Measurements from ENCODE around the gene IDUA. TPM values are rescaled to one million over a fixed set of nuclear protein-coding genes. Genes with fewer than 3 reads are reported as not detected.

Gene IDUA
- total RNA-seq, 3 donors from 2014 or later = 29.7 to 45.7 (median 33.4) TPM

- ATAC-seq (peak; percentile 73), DNase-seq (peak; percentile 76 to 85 (median 78))
- intact Hi-C loops (cut with DNase I, micrococcal nuclease) = no loop called here
- no peak for TF ChIP-seq CTCF (IDR thresholded peaks at IDR 0.05)
- Histone ChIP-seq H3K36me3 (ENCODE audit: low read depth) (no peaks in the 10 kb centered on the region), H3K4me1 (ENCODE audit: low read depth) (peaks cover 6% of the 10 kb centered on the region), H3K9me3 (no peaks in the 10 kb centered on the region), H3K4me3 (no peak overlapping the region)
Measured at GRCh38 chr4:961351-962230, 25.3 kb upstream of the IDUA start.

- intact Hi-C loops (cut with DNase I, micrococcal nuclease) = no loop called here
- Histone ChIP-seq H3K4me3 (no peak overlapping the region), H3K4me1 (ENCODE audit: low read depth) (peaks cover 6% of the 10 kb centered on the region), H3K9me3 (no peaks in the 10 kb centered on the region), H3K36me3 (ENCODE audit: low read depth) (no peaks in the 10 kb centered on the region)
- TF ChIP-seq CTCF (IDR thresholded peaks at IDR 0.05) = no peak
- peak; percentile 84 to 89 (median 86) for DNase-seq
- peak; percentile 88 for ATAC-seq
Measured at GRCh38 chr4:962231-963208, 24.3 kb upstream of the IDUA start.

GRCh38 chr4:963276-964225, 23.3 kb upstream of the IDUA start:
- Histone ChIP-seq H3K9me3 (no peaks in the 10 kb centered on the region), H3K4me1 (ENCODE audit: low read depth) (peaks cover 6% of the 10 kb centered on the region), H3K4me3 (no peak overlapping the region), H3K36me3 (ENCODE audit: low read depth) (no peaks in the 10 kb centered on the region)
- intact Hi-C loops (cut with DNase I, micrococcal nuclease) = no loop called here
- TF ChIP-seq CTCF (IDR thresholded peaks at IDR 0.05) = no peak
- DNase-seq (peak; percentile 51 to 77 (median 76)), ATAC-seq (peak; percentile 74)

- peaks cover 9% of the 10 kb centered on the region for H3K4me1 ChIP-seq (ENCODE audit: low read depth)
- ATAC-seq (no peak), DNase-seq (no peak)
- H3K9me3 ChIP-seq = no peaks in the 10 kb centered on the region
- no peaks in the 10 kb centered on the region for H3K36me3 ChIP-seq (ENCODE audit: low read depth)
- intact Hi-C loops (cut with DNase I, micrococcal nuclease) = no loop called here
- no peak for TF ChIP-seq CTCF (IDR thresholded peaks at IDR 0.05)
- H3K4me3 ChIP-seq = no peak overlapping the region
Measured at GRCh38 chr4:964346-965025, 22.4 kb upstream of the IDUA start.
